ENCODE measurements around the gene HOXA10. TPM values are rescaled to one million over a fixed set of nuclear protein-coding genes. Genes with fewer than 3 reads are reported as not detected.

HOXA10 gene
- total RNA-seq, 4 donors from 2014 or later: 4.7 to 8.9 (median 6.0) TPM

DNA sequence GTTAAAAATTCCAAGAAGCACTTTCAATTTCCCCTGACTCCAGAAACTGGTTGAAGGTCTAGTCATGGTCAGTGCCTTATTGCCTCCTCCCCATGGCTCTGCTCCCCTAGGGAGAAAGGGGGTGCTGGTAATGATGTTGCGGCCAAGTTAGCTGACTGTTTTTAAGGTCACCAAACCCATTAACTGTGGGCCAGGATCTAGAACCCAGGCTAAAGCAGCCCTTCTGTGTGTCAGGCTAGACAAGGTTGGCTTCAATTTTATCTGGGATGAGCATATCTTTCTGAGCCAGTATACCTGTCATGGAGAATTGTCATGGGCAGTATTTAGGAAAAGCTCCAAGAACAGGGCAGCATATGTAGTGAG, 36.9 kb upstream of the HOXA10 start:
- Histone ChIP-seq H3K27me3 (peaks cover 96% of the 10 kb centered on the region), H3K4me1 (peaks cover 15% of the 10 kb centered on the region), H3K36me3 (no peaks in the 10 kb centered on the region), H3K27ac (no peak overlapping the region), H3K9me3 (no peaks in the 10 kb centered on the region), H3K4me3 (no peak overlapping the region)
- TF ChIP-seq POLR2AphosphoS5 (IDR thresholded peaks at IDR 0.05) (no peak), EP300 (IDR thresholded peaks at IDR 0.05) (no peak), POLR2A (IDR thresholded peaks at IDR 0.05) (no peak), CTCF (IDR thresholded peaks at IDR 0.05) (no peak)
- 100% methylated on average over 1 of the region's 1 CpG for WGBS
- DNase-seq (ENCODE audit: low spot score in 2 of 2): no peak

DNA sequence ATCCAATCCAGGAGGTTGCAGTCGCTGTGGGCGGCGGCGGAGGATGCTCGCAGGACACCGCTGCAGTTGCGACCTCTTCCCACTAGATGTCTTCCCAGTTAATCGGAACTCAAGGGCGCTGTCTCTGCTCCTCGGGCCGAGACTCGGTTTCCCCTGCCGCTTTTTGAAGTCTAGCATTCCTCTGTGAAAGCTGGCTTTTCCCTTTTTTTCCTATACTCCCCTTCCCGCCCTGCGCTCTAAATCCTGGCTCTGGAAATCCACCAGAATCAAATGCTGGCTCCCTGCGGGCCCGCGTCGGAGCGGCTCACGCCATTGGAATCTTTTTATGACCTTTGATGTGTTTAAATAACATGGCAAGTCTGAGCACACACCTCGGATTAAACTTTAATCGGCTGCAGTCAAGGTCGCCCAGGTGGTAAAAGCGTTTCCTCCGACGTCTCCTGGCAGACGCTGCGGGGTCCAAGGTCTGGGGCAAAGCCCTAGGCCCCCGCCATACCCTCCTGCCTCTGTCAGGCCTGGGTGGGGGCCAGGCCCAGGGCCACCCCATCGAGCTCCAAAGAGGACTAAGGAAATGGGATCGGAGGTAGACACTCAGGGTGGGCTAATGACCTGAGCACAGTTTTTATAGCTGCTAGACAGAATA, 36.4 kb upstream of the HOXA10 start:
- Histone ChIP-seq H3K4me1 (peaks cover 19% of the 10 kb centered on the region), H3K27ac (no peak overlapping the region), H3K36me3 (no peaks in the 10 kb centered on the region), H3K4me3 (peak overlapping the region; percentile 32), H3K9me3 (no peaks in the 10 kb centered on the region), H3K27me3 (peaks cover 97% of the 10 kb centered on the region)
- TF ChIP-seq CTCF (IDR thresholded peaks at IDR 0.05) (peak; percentile 51 to 77), POLR2AphosphoS5 (IDR thresholded peaks at IDR 0.05) (no peak), POLR2A (IDR thresholded peaks at IDR 0.05) (no peak), EP300 (IDR thresholded peaks at IDR 0.05) (no peak)
- WGBS: 16% methylated on average over 31 of the region's 32 CpGs
- no peak for DNase-seq (ENCODE audit: low spot score in 2 of 2)

DNA sequence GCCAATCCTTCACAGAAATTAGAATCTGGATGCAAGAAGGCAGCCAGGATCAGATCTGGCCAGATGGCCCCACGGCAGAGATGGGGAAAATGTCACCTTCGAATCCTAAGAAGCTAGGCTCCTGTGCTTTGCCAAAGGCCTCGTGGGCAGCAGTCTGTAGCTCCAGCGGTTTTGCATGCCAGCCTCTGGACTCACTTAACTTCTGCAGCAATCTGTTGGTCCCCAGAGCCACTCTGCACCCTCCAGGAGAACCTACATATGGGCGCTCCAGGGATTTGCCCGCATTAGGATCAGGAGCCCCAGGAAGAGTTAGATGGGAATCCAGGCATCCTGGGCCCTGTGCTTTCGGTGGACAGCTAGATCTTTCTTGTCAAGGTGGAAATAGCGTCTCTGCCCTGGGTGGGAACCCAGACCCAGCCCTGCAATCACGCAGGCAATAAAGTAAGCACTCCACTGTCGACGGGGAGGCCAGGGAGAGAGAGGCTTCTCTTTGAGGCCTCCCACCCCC, 35.9 kb upstream of the HOXA10 start:
- WGBS: no CpG with 5 or more reads among the region's 11 CpGs
- Histone ChIP-seq H3K36me3 (no peaks in the 10 kb centered on the region), H3K4me1 (peaks cover 25% of the 10 kb centered on the region), H3K27ac (no peak overlapping the region), H3K9me3 (no peaks in the 10 kb centered on the region), H3K4me3 (no peak overlapping the region), H3K27me3 (peaks cover 100% of the 10 kb centered on the region)
- DNase-seq (ENCODE audit: low spot score in 2 of 2): no peak
- no peak for TF ChIP-seq CTCF (IDR thresholded peaks at IDR 0.05)
- TF ChIP-seq POLR2AphosphoS5 (IDR thresholded peaks at IDR 0.05): no peak
- no peak for TF ChIP-seq EP300 (IDR thresholded peaks at IDR 0.05)
- no peak for TF ChIP-seq POLR2A (IDR thresholded peaks at IDR 0.05)

DNA sequence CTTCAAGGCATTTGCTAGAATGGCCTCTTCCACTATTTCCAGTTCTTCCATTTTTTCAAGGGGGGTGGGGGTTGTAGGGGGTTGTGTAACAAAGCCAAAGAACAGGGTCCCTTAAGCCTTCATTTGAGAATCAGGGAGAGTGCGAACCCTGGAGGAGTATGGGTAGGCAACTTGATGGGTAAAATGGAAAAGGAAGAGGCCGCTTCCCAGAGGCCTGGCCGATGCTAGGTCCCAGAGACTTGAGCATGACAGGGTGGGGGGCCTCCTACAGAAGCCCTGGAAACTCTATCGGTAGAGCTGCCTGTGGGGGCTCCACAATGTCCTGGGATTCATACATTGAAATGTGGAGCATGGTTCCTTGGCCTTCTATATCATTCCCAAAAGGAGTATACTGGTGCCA, 34.9 kb upstream of the HOXA10 start:
- TF ChIP-seq POLR2A (IDR thresholded peaks at IDR 0.05): no peak
- no peak for TF ChIP-seq CTCF (IDR thresholded peaks at IDR 0.05)
- TF ChIP-seq EP300 (IDR thresholded peaks at IDR 0.05): no peak
- TF ChIP-seq POLR2AphosphoS5 (IDR thresholded peaks at IDR 0.05): no peak
- Histone ChIP-seq H3K4me1 (peaks cover 29% of the 10 kb centered on the region), H3K27me3 (peaks cover 100% of the 10 kb centered on the region), H3K4me3 (no peak overlapping the region), H3K27ac (no peak overlapping the region), H3K36me3 (no peaks in the 10 kb centered on the region), H3K9me3 (no peaks in the 10 kb centered on the region)
- WGBS: 87% methylated on average over 4 of the region's 4 CpGs
- DNase-seq (ENCODE audit: low spot score in 2 of 2): no peak

- WGBS: 62% methylated on average over 7 of the region's 7 CpGs
- H3K9me3 ChIP-seq: no peaks in the 10 kb centered on the region
- peaks cover 100% of the 10 kb centered on the region for H3K27me3 ChIP-seq
- TF ChIP-seq POLR2AphosphoS5 (IDR thresholded peaks at IDR 0.05) (no peak), POLR2A (IDR thresholded peaks at IDR 0.05) (no peak), EP300 (IDR thresholded peaks at IDR 0.05) (no peak), CTCF (IDR thresholded peaks at IDR 0.05) (no peak)
- no peaks in the 10 kb centered on the region for H3K36me3 ChIP-seq
- H3K4me1 ChIP-seq: peaks cover 19% of the 10 kb centered on the region
- H3K4me3 ChIP-seq: no peak overlapping the region
- no peak overlapping the region for H3K27ac ChIP-seq
- no peak for DNase-seq (ENCODE audit: low spot score in 2 of 2)
These were observed 33.3 kb upstream of the HOXA10 start for GRCh38 chr7:27207348-27207985.
